PC-9 (cell line): ENCODE measurements around the gene SGCE. TPM values are rescaled to one million over a fixed set of nuclear protein-coding genes. Genes with fewer than 3 reads are reported as not detected.
"Not testable (repeated sequence)": the region's sequence is repeated elsewhere in the genome, so short reads cannot be mapped to it uniquely, and the experiment has no call there.

ENCODE experiments used
- Bru-seq: library from RNA; stranded (reverse); fragments of 400-500 nt; gene quantifications from one replicate; lab custom pipeline; 2021; lab: Mats Ljungman, UMichigan
- BruChase-seq, 2 experiments: library from RNA; stranded (reverse); fragments of 400-500 nt; gene quantifications; one replicate each; lab custom pipeline; 2021; lab: Mats Ljungman, UMichigan
- BruUV-seq: library from RNA; stranded (reverse); fragments of 400-500 nt; replicated peaks from 2 replicates; lab custom pipeline; 2021; lab: Mats Ljungman, UMichigan
- CTCF ChIA-PET: fragments of 300-600 bp; sonication (Branson Sonifier 250); formaldehyde crosslinking; loops from one replicate; lab custom pipeline; 2022; ENCODE audit warnings: antibody characterized with exemption; lab: Charles Lee
- POLR2A ChIA-PET: fragments of 300-600 bp; sonication (Branson Sonifier 250); formaldehyde crosslinking; loops from one replicate; lab custom pipeline; 2022; ENCODE audit warnings: antibody characterized with exemption; ENCODE audit not compliant: unreplicated experiment; lab: Charles Lee
- DNase-seq, 2 experiments: peaks; one replicate each; pipeline versions ENCODE4 v3.0.0 to v3.0.0-alpha.2; 2015 to 2022; ENCODE audit warnings: mixed read lengths in 1 of 2
- H2AFZ ChIP-seq: fragments of 200-600 bp; sonication (generic); 2 replicates; pipeline ENCODE4 v1.8.1; 2017; ENCODE audit warnings: antibody characterized with exemption
- H3F3A ChIP-seq: fragments of 200-600 bp; sonication (generic); 2 replicates; pipeline ENCODE4 v1.8.1; 2017; ENCODE audit warnings: antibody characterized with exemption, mild to moderate bottlenecking, low read depth; ENCODE audit not compliant: insufficient read depth
- H3K27ac ChIP-seq: fragments of 200-600 bp; sonication (generic); 2 replicates; pipeline ENCODE4 v1.6.1; 2016; ENCODE audit warnings: mixed run types
- H3K27me3 ChIP-seq: fragments of 200-600 bp; sonication (generic); 2 replicates; pipeline ENCODE4 v1.6.1; 2016; ENCODE audit warnings: low read depth, mixed run types; ENCODE audit not compliant: insufficient read depth
- H3K36me3 ChIP-seq: fragments of 200-600 bp; sonication (generic); 2 replicates; pipeline ENCODE4 v1.6.1; 2016; ENCODE audit warnings: low read depth, mixed run types
- H3K4me1 ChIP-seq: fragments of 200-600 bp; sonication (generic); replicated peaks from 2 replicates; pipeline ENCODE4 v1.6.1; 2016; ENCODE audit warnings: mixed run types; ENCODE audit not compliant: insufficient read depth
- H3K4me2 ChIP-seq: fragments of 200-600 bp; sonication (generic); 2 replicates; pipeline ENCODE4 v1.6.1; 2017; ENCODE audit warnings: mixed run types
- H3K4me3 ChIP-seq: fragments of 200-600 bp; sonication (generic); 2 replicates; pipeline ENCODE4 v1.6.1; 2016; ENCODE audit warnings: mixed run types
- H3K79me2 ChIP-seq: fragments of 200-600 bp; sonication (generic); 2 replicates; pipeline ENCODE4 v1.6.1; 2017; ENCODE audit warnings: low read depth, mixed run types
- H3K9me2 ChIP-seq: fragments of 200-600 bp; sonication (generic); 2 replicates; pipeline ENCODE4 v1.8.1; 2017; ENCODE audit warnings: mild to moderate bottlenecking; ENCODE audit not compliant: insufficient read depth
- H3K9me3 ChIP-seq: fragments of 200-600 bp; sonication (generic); 2 replicates; pipeline ENCODE4 v1.8.1; 2016; ENCODE audit warnings: low read depth; ENCODE audit not compliant: insufficient read depth
- H4K20me1 ChIP-seq: fragments of 200-600 bp; sonication (generic); 2 replicates; pipeline ENCODE4 v1.8.1; 2017; ENCODE audit not compliant: insufficient read depth
- EZH2 ChIP-seq: fragments of 200-600 bp; sonication (generic); IDR thresholded peaks from 2 replicates; pipeline ENCODE4 v1.8.0; 2017; ENCODE audit warnings: antibody characterized with exemption, low read depth
- intact Hi-C: fragments of 100-400 bp; cut with micrococcal nuclease; formaldehyde crosslinking; loops from one replicate; pipeline ENCODE4 v1.10.0; 2022; ENCODE audit not compliant: unreplicated experiment
- long read RNA-seq: library from polyadenylated mRNA; stranded (forward); transcript quantifications from one replicate; pipeline ENCODE4 v2.0.0, GENCODE V29; 2022
- total RNA-seq: library from RNA; stranded (reverse); gene quantifications from 2 replicates; pipeline ENCODE4 v1.2.3, GENCODE V29; 2021
- TF ChIP-seq, protein P1 (sequence below): fragments of 200-600 bp; sonication (generic); conservative IDR thresholded peaks from 2 replicates; pipeline ENCODE4 v1.6.1; 2017; ENCODE audit warnings: mixed run types, antibody characterized with exemption, mild to moderate bottlenecking, moderate library complexity

The SGCE gene
- total RNA-seq, result 23.1 and 37.7 TPM in 2 replicates
- Bru-seq, nascent RNA, result percentile 76 among the genes with signal in this experiment
- BruChase-seq, experiment 1, labeled RNA remaining after a 2-hour chase, result percentile 76 among the genes with signal in this experiment
- BruChase-seq, experiment 2, labeled RNA remaining after a 6-hour chase, result percentile 62 among the genes with signal in this experiment
- long read RNA-seq, transcript SGCE-205 (10 exons, 1,532 nt), result minor isoform, 15 of 77 reads
- long read RNA-seq, transcript SGCE-299 (11 exons, 1,614 nt), result major isoform, 40 of 77 reads
- long read RNA-seq, partial matches to known transcripts, result 5 of 77 reads
- long read RNA-seq, other reads (novel, unspliced or antisense), result 11 of 77 reads

DNA sequence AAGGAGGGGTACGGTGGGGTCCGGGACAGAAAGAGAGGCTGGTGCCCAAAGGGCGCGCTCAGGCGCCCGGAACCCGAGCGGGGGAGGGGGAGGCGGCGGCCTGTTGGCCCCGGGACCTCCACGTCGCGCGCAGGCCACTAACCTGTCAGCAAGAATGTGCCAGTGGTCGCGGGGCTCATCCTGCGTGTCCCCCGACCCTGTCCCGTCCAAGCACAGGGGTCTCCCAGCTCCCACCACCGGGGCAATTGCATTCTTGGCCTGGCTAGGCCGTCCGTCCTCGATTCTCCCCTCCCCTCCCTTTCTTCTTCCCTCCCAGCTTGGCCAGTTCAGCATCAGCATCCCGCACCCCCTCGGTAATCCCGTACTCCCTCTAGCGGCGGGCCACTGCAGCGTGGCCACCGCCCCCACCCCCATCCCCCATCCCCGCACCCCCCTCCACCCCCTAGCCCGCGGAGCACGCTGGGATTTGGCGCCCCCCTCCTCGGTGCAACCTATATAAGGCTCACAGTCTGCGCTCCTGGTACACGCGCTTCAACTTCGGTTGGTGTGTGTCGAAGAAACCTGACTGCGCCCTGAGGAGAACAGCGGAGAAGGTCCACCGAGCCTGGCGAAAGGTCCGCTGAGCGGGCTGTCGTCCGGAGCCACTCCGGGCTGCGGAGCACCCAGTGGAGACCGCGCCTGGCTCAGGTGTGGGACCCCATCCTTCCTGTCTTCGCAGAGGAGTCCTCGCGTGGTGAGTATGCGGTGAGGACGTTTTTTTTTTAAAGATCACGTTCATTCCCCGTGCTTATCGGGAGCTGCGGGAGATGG, at the start of gene SGCE:
Gene SGCE, minus strand, starts transcription at position 286 of the 810 bp plus-strand sequence. Its CDS starts 35 bp downstream, at position 251.
- DNase-seq, result peak; percentile 42 to 64
- POLR2A ChIA-PET, result no interaction called here
- BruUV-seq, result no TSS peak

GRCh38 chr7:94705155-94706021, 49.5 kb upstream of the SGCE start:
- POLR2A ChIA-PET, H3K9me3 ChIP-seq, H3K36me3 ChIP-seq, intact Hi-C loops, BruUV-seq, H3K4me2 ChIP-seq, H2AFZ ChIP-seq, H3K79me2 ChIP-seq, H3K9me2 ChIP-seq, H3K27me3 ChIP-seq, DNase-seq, H3K4me3 ChIP-seq, H4K20me1 ChIP-seq, CTCF ChIA-PET, H3K27ac ChIP-seq: not testable (repeated sequence)
- peaks cover 10% of the 10 kb centered on the region; the same call in 1 of the 2 replicates for H3F3A ChIP-seq
- peaks cover 17% of the 10 kb centered on the region for H3K4me1 ChIP-seq

More for the DNA sequence above, at the start of gene SGCE:
- CTCF ChIA-PET, result interaction anchor here (0.6 to 1.3 kb wide), 6 partner anchors 35 to 679 kb away, joined by 3 to 4 read pairs (median 3); no protein-coding TSS in a partner anchor
- Histone ChIP-seq H3K36me3 (no peaks in the 10 kb centered on the region), H3K4me2 (peak within 1 kb of the TSS; percentile 83), H3K4me1 (peaks cover 19% of the 10 kb centered on the region), H2AFZ (peak within 1 kb of the TSS; percentile 97), H3K79me2 (peaks cover 16% of the 10 kb centered on the region), H3K9me2 (no peaks in the 10 kb centered on the region), H3K27ac (no peak within 1 kb of the TSS), H4K20me1 (no peaks in the 10 kb centered on the region), H3F3A (peaks cover 18% of the 10 kb centered on the region), H3K9me3 (no peaks in the 10 kb centered on the region; the same call in 1 of the 2 replicates), H3K27me3 (no peaks in the 10 kb centered on the region), H3K4me3 (peak within 1 kb of the TSS; percentile 94)
- no peak for TF ChIP-seq EZH2
- TF ChIP-seq, protein P1, sequence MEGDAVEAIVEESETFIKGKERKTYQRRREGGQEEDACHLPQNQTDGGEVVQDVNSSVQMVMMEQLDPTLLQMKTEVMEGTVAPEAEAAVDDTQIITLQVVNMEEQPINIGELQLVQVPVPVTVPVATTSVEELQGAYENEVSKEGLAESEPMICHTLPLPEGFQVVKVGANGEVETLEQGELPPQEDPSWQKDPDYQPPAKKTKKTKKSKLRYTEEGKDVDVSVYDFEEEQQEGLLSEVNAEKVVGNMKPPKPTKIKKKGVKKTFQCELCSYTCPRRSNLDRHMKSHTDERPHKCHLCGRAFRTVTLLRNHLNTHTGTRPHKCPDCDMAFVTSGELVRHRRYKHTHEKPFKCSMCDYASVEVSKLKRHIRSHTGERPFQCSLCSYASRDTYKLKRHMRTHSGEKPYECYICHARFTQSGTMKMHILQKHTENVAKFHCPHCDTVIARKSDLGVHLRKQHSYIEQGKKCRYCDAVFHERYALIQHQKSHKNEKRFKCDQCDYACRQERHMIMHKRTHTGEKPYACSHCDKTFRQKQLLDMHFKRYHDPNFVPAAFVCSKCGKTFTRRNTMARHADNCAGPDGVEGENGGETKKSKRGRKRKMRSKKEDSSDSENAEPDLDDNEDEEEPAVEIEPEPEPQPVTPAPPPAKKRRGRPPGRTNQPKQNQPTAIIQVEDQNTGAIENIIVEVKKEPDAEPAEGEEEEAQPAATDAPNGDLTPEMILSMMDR, result peak; percentile 52; the same call in 1 of the 2 replicates
- intact Hi-C loops, result loop anchor here (1.0 to 10.0 kb wide), 8 partner anchors 41 to 589 kb away; no protein-coding TSS in a partner anchor

DNA sequence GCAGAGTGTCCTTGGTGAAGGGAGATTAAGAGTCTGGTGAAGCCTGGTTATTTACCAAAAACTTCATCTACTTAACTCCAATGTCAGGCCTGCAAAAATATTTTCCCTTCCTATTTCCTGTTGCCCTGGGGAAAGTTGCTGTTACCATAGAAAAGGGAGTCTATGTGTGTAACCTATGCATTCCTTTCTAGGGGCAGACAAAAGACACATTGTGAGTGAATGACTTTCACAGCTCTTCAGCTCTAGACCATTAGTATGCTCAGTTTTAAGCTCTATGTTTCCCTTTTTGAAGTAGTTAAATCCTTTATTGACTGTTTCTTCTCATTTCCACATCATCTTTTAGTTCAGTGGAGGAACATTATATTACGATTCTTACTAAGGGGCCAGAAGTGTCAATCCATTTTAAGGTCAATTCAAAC, 45.6 kb upstream of the SGCE start:
- POLR2A ChIA-PET, result interaction anchor here (0.6 kb wide), 1 partner anchor 12 kb away, joined by 11 read pairs; no protein-coding TSS in a partner anchor
- H3K27ac ChIP-seq, result peak overlapping the region; percentile 63

More for the DNA sequence above, 45.6 kb upstream of the SGCE start:
- peak; percentile 36 to 77 for DNase-seq
- peaks cover 40% of the 10 kb centered on the region for H3K4me1 ChIP-seq
- no peaks in the 10 kb centered on the region for H3K27me3 ChIP-seq
- H3F3A ChIP-seq, result peaks cover 24% of the 10 kb centered on the region; the same call in 1 of the 2 replicates
- H4K20me1 ChIP-seq, result no peaks in the 10 kb centered on the region
- H3K36me3 ChIP-seq, result no peaks in the 10 kb centered on the region
- H3K9me2 ChIP-seq, result no peaks in the 10 kb centered on the region
- TF ChIP-seq, protein P1, result no peak
- TF ChIP-seq EZH2, result no peak
- no TSS peak for BruUV-seq
- H3K4me2 ChIP-seq, result peak overlapping the region; percentile 44
- intact Hi-C loops, result loop anchor here (1.0 kb wide), 1 partner anchor 123 kb away; no protein-coding TSS in a partner anchor
- H3K4me3 ChIP-seq, result no peak overlapping the region
- H3K79me2 ChIP-seq, result no peaks in the 10 kb centered on the region
- CTCF ChIA-PET, result interaction anchor here (0.6 kb wide), 2 partner anchors 562 to 1939 kb away, joined by 3 to 4 read pairs; no protein-coding TSS in a partner anchor
- H2AFZ ChIP-seq, result no peak overlapping the region
- H3K9me3 ChIP-seq, result no peaks in the 10 kb centered on the region
